ENCODE results near the gene TMEM132C. TPM values are rescaled to one million over a fixed set of nuclear protein-coding genes. Genes with fewer than 3 reads are reported as not detected.

Gene TMEM132C
- total RNA-seq, 1 donor from 2014 or later: 11.7 TPM

GRCh38 chr12:128613837-128614590 is 347.0 kb downstream of the TMEM132C start:
- DNase-seq: peak; percentile 16

DNA sequence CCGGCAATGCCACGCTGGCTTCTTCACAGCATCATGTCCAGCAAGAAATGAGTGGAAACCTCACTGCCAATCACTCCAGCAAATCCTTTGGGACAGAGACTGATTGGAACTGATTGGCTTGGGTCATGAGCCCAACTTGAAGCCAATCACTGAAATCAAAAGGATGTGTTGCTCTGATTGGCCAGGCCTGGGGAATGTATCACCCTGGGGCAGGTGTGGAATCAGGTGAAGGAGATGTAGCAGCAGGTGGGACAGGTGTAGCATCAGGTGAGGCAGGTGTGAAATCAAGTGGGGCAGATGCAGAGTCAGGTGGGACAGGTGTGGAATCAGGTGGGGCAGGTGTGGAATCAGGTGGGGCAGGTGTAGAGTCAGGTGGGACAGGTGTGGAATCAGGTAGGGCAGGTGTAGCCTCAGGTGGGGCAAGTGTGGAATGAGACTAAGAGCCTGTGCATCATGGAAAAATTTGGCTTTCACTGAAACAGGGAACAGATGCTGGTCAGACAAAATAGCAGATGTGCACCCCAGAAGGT is 350.4 kb downstream of the TMEM132C start:
- DNase-seq: no peak

- DNase-seq: no peak
Measured at GRCh38 chr12:128619263-128619662, 352.3 kb downstream of the TMEM132C start.

DNA sequence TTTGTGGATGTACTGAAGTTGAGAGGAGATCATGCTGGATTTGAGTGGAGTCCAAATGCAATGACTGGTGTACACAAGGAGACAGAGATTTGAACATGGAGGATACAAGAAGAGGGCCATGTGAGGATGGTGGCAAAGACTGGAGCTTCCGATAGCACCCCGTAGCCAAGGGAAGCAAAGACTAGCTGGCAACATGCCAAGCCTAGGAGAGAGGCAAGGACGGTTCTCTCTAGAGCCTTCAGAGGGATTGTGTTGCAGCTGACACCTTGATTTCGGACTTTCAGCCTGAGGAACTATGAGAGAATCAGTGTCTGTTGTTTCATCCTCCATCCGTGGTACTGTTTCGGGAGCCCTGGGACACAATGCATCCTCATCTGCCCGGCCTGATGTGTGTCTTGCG is 354.3 kb downstream of the TMEM132C start:
- no peak for DNase-seq

DNA sequence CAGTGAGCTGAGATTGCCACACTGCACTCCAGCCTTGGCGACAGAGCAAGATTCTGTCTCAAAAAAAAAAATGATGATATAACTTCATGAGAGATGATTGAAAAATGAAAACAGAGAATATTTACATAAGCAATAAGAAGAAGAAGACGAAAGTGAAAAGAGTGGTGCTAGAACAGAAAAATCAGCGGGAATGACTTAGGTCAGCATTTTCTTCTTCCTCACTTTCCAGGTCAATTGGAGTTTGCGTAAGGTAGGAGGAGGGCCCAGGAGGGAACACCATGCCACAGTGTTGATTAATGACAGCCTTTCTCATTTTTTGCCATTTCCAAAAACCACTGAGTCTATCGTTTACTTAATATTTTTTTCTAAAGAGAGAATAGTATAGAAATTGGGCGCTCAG is 356.8 kb downstream of the TMEM132C start:
- no peak for DNase-seq

DNA sequence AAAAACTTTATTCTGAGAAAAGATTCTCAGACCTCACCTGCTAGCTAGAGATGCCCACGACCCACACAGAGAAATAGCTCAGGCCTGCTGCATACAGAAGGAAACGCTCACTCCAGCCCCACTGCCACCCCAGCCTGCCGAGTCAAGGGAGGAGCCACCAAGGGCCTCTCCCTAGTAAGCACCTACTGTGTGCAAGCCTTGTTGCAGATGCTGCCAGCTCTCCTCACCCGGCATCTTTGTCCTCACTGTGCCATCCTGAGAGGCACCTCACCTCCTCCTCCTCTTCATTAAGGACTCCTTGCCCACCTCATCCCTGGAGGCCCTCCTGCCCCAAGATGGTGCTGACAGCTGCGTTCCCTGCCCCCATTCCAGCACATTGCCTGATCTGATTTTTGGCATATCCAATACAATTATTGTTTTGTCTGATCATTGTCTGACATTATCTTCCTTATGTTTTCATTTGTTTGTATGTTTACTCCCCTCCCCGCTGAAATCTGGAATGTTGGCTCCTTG is 359.9 kb downstream of the TMEM132C start:
- DNase-seq: no peak

- DNase-seq: no peak
Measured at GRCh38 chr12:128627659-128628058, 360.7 kb downstream of the TMEM132C start.

DNA sequence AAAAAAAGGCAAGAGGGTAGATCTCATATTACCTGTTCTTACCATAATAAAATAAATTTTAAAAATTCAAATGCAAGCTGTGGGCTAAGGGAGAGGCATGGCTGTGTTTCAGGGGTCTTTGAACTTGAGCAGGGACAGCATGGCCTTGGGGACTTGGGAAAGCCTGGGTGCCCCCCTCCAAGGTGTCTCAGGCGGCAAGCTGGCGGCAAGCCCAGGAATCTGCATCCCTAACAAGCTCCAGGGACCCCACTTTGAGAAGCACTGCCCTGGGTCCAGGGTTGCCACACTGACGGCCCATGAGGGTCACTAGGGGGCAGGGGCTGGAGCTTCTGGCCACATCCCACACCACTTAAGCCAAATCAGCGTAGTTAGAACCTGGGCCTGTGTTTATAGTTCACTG is 363.0 kb downstream of the TMEM132C start:
- no peak for DNase-seq

DNA sequence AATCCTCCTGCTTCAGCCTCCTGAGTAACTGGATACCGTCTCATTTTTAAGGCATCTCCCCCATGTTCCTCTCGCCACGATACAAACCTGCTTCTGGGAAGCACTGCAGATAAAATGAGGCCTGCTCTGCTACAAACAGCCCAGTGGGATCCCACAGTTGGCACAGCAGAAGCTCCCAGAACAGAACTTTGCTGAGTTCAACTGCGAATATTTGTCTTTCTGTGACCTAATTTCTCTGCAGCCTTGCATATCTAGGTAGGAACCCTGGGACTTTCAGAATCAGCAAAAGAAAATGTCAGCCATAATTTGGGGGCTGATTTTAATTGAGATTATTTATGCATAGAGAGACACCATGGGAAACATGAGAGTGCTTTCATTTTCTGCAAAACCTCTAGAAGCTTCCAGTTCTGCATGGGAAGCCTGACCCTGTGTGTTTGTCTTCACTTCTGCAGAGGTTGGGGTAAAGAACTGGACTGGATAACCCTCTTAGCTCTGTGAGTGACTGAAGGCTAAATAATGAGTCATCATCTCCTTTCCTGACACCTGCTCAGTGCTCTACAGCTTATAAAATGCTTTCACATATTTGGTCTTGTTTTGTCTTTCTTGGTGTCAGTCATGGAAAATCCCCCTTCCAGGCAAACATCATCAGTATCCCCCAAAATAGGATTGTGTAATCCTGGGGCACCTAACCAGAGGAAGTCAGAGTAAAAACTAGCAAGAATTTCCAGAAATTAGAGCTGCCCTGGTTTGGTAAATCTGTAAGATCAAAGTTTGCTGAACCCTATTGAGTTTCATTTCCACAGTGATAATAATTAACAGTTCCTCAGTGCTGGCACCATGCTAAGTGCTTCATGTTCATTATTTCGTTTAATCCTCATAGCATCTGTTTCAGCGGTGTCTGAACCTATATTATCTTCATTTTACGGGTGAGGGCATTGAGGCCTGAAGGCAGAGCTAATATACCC is 371.0 kb downstream of the TMEM132C start:
- DNase-seq: no peak

DNA sequence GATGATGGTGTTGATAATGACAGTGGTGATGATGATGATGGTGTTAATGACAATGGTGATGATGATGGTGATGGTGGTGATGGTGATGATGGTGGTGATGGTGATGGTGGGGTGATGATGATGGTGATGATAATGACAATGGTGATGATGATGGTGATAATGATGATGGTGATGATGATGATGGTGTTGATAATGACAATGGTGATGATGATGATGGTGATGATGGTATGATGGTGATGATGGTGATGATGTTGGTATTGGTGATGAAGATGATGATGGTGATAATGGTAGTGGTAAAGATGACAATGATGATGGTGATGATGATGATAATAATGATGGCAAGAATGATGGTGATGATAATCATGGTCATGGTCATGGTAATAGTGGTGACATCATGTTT is 372.1 kb downstream of the TMEM132C start:
- DNase-seq: no peak

DNA sequence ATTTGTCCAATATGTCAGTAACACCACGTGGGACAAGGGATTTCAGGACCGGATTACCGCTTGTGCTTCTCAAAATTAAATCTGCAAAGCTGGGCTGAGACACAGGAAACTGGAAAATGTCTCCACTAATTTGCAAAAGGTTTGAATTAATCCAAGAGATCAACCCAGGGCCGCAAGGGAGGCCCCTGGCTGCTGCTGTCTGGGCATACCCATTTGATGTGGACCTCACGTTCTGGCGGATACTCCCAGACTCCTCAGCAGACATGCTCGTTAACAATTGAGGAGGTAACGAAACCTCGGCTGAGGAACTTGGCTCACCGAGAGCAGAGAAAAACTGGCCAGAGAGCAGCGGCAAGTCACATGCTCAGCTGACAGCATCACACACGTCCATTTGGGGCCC is 376.2 kb downstream of the TMEM132C start:
- DNase-seq: no peak

- DNase-seq: no peak
Measured at GRCh38 chr12:128644664-128645296, 377.8 kb downstream of the TMEM132C start.

GRCh38 chr12:128649902-128650301 is 382.9 kb downstream of the TMEM132C start:
- DNase-seq: no peak

- DNase-seq: no peak
Measured at GRCh38 chr12:128652136-128652751, 385.3 kb downstream of the TMEM132C start.

- no peak for DNase-seq
Measured at GRCh38 chr12:128654468-128654867, 387.5 kb downstream of the TMEM132C start.

DNA sequence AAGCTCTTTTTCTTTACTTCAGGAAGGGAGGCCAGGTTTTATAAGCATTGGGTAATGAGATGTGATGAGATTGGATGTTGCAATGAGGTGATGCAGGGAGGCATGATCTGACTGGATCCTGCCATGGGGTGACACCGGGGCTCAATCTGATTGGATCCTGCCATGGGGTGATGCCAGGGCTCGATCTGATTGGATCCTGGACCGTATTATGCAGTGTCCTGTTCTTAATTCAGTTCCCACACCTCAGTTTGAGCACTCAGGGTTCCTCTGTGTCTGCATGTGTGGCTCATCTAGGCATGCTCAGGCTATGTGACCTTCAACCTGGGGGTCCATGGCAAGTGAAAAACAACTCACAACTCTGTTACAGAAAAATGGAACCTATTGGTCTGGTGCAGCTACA is 390.4 kb downstream of the TMEM132C start:
- no peak for DNase-seq

DNA sequence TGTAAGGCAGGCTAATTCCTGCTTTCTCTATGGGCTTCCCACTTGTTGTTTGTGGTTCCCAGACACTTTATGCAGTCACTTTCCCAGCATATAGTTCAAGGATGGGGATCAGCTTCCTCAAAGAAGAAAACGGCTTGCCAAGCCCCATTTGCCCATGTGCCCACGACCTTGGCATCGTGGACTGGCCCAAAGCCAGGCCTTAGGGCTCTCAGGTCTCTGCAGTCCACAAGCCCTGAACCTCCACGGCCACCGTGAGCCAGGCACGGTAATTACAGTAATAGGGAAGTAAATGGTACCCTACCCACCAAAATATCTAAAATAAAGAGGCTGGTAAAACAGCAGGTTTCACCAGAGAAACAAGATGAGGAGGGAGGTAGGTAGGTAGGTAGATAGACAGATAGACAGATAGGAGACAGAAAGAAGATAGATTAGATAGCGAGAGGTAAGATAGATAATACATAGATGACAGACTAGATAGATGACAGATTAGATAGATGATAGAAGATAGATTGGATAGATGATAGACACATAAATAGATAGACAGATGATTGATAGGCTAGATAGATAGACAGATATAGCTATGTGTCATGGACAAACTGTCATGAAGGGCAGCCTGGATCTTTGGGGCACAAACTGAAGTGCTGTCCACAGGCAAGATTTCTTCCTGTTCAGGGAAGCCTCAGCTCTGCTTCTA is 393.7 kb downstream of the TMEM132C start:
- no peak for DNase-seq

DNA sequence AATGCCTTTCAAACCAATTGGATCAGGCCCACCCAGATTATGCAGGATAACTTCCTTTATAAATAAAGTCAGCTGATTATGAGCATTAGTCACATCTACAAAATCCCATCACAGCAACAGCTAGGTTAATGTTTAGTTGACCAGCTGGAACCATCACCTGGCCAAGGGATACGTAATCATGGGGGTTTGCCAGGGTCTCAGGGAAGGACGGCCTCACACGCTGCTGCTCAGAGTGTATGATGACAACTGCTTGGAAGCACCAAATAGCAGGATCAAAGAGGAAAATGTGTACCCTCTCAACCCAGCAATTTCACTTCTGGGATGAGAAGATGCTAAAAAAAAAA is 394.2 kb downstream of the TMEM132C start:
- peak; percentile 44 for DNase-seq

GRCh38 chr12:128662101-128662500 is 395.1 kb downstream of the TMEM132C start:
- DNase-seq: no peak

DNA sequence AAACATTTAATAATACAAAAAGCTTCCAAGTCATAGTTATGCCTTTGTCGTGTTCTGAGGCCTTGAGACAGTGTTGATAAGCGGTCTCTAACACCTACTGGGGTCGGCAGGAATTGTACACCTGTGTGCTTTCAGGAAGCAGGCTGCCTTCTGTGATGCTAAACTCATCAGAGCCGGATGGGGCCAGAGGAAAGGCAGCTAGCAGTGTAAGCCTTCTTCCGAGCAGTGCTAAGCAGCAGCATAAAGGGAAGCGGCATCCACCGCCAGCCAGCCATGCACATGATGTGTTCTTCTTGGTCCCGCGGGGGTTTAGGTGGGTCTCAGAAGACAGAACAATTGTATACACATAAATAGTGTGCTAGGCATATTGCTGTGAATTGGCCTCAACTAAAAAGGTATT is 397.5 kb downstream of the TMEM132C start:
- DNase-seq: no peak

GRCh38 chr12:128667193-128667592 is 400.2 kb downstream of the TMEM132C start:
- DNase-seq: no peak
